Sigmoid colon (tissue), 4 donors: Measurements from ENCODE around the gene CNTN5.

Experiments
- CTCF ChIP-seq, 4 experiments: fragments of 450-650 bp in 3 of 4; fragments of 200-600 bp in 1 of 4; IDR thresholded peaks; one replicate each; pipeline ENCODE4 v1.5.1; 2016 to 2019; ENCODE audit warnings: antibody characterized with exemption in 4 of 4, mild to moderate bottlenecking in 3 of 4, moderate library complexity in 2 of 4
- EP300 ChIP-seq, 4 donors: sonication (generic); formaldehyde crosslinking; IDR thresholded peaks; one replicate each; pipeline ENCODE4 v1.6.1; 2017; ENCODE audit warnings: antibody characterized with exemption in 4 of 4
- POLR2AphosphoS5 ChIP-seq, 4 donors: sonication (generic); formaldehyde crosslinking; IDR thresholded peaks; one replicate each; pipeline ENCODE4 v1.6.1; 2017; ENCODE audit warnings: antibody characterized with exemption in 4 of 4

- no peak for TF ChIP-seq POLR2AphosphoS5 (IDR thresholded peaks at IDR 0.05)
- TF ChIP-seq CTCF (IDR thresholded peaks at IDR 0.05), result no peak
- TF ChIP-seq EP300 (IDR thresholded peaks at IDR 0.05), result no peak
Measured at GRCh38 chr11:99766811-99767210, 746.1 kb downstream of the CNTN5 start.
